Measurements from ENCODE around the gene SLC22A1. TPM values are rescaled to one million over a fixed set of nuclear protein-coding genes. Genes with fewer than 3 reads are reported as not detected.

The SLC22A1 gene
- total and polyA plus RNA-seq, 2 of the 4 experiments (the other 2 are of a cell fraction): 0.10 TPM; not detected in 1

- Histone ChIP-seq H3K14ac (replicated peaks; ENCODE audit: low read depth, low read length) (no peak overlapping the region), H2BK20ac (ENCODE audit: low read depth, low read length) (no peak overlapping the region), H3K79me1 (ENCODE audit: low read depth in 1 of 2, low read length in 2 of 2) (no peaks in the 10 kb centered on the region), H3K23ac (ENCODE audit: low read depth, low read length) (no peak overlapping the region), H4K8ac (ENCODE audit: low read depth in 2 of 2, low read length in 2 of 2) (no peak overlapping the region), H4K5ac (ENCODE audit: low read depth, low read length) (no peak overlapping the region), H4K91ac (ENCODE audit: insufficient read depth, low read depth, low read length) (no peak overlapping the region), H3K18ac (ENCODE audit: low read depth, low read length) (no peak overlapping the region), H2BK5ac (ENCODE audit: low read depth, low read length, poor library complexity, severe bottlenecking) (no peak overlapping the region), H3K27ac (ENCODE audit: insufficient read depth, low read length) (no peak overlapping the region), H3K9me1 (ENCODE audit: insufficient read depth, low read length) (no peaks in the 10 kb centered on the region; the same call in 1 of the 2 replicates), H3K56ac (ENCODE audit: extremely low read depth, insufficient read depth, low read length) (no peak overlapping the region), H3K9ac (ENCODE audit: low read depth, low read length) (no peak overlapping the region), H2AK5ac (ENCODE audit: low read depth, low read length) (no peak overlapping the region), H2AFZ (replicated peaks; ENCODE audit: low read length, poor library complexity) (no peak overlapping the region), H2BK120ac (ENCODE audit: low read depth, low read length) (no peak overlapping the region), H4K20me1 (ENCODE audit: insufficient read depth, low read length) (no peaks in the 10 kb centered on the region), H3K27me3 (ENCODE audit: control insufficient read depth, insufficient read depth, low read length) (no peaks in the 10 kb centered on the region), H3K9me3 (ENCODE audit: control insufficient read depth, insufficient read depth, low read length) (no peaks in the 10 kb centered on the region; the same call in 1 of the 2 replicates), H3K4me2 (ENCODE audit: low read depth, low read length) (no peak overlapping the region), H3K36me3 (ENCODE audit: control insufficient read depth, insufficient read depth, low read length) (no peaks in the 10 kb centered on the region), H2BK15ac (ENCODE audit: low read depth, low read length) (no peak overlapping the region), H3K4me1 (ENCODE audit: control insufficient read depth, insufficient read depth, low read length) (no peaks in the 10 kb centered on the region), H3K4me3 (ENCODE audit: insufficient read depth, low read depth, low read length) (no peak overlapping the region), H2AK9ac (replicated peaks; ENCODE audit: low read depth, low read length, poor library complexity) (no peak overlapping the region), H3K4ac (ENCODE audit: low read depth, low read length) (no peak overlapping the region)
- ChIA-PET POLR2A (ENCODE audit: unreplicated experiment) (no interaction called here), CTCF (no interaction called here)
- dilution Hi-C loops (cut with HindIII; ENCODE audit: low sequenced_read_pairs, unreplicated experiment): no loop called here
- ATAC-seq (ENCODE audit: low read depth) (no peak), DNase-seq (no peak)
- TF ChIP-seq MXI1 (IDR thresholded peaks at IDR 0.05; ENCODE audit: borderline replicate concordance, low read depth, low read length): no peak
- TF ChIP-seq, protein P1, sequence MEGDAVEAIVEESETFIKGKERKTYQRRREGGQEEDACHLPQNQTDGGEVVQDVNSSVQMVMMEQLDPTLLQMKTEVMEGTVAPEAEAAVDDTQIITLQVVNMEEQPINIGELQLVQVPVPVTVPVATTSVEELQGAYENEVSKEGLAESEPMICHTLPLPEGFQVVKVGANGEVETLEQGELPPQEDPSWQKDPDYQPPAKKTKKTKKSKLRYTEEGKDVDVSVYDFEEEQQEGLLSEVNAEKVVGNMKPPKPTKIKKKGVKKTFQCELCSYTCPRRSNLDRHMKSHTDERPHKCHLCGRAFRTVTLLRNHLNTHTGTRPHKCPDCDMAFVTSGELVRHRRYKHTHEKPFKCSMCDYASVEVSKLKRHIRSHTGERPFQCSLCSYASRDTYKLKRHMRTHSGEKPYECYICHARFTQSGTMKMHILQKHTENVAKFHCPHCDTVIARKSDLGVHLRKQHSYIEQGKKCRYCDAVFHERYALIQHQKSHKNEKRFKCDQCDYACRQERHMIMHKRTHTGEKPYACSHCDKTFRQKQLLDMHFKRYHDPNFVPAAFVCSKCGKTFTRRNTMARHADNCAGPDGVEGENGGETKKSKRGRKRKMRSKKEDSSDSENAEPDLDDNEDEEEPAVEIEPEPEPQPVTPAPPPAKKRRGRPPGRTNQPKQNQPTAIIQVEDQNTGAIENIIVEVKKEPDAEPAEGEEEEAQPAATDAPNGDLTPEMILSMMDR (conservative IDR thresholded peaks at IDR 0.05; ENCODE audit: low read depth, low read length): no peak
- WGBS, 2 experiments (ENCODE audit: extremely low coverage in 2 of 2, insufficient read length in 1 of 2): no CpG with 5 or more reads among the region's 5 CpGs
- in situ Hi-C loops (cut with MboI; ENCODE audit: low sequenced_read_pairs): no loop called here
- intact Hi-C loops (cut with micrococcal nuclease): no loop called here
- no TSS peak for BruUV-seq (replicated peaks)
These were observed 2.9 kb upstream of the SLC22A1 start for GRCh38 chr6:160118620-160119229.
